ENCODE results near the gene IER3IP1. TPM values are rescaled to one million over a fixed set of nuclear protein-coding genes. Genes with fewer than 3 reads are reported as not detected.
"Not testable (repeated sequence)": the region's sequence is repeated elsewhere in the genome, so short reads cannot be mapped to it uniquely, and the experiment has no call there.

IER3IP1 gene
- total and polyA plus RNA-seq, 9 donors: 8.9 to 14.0 (median 12.1) TPM

DNA sequence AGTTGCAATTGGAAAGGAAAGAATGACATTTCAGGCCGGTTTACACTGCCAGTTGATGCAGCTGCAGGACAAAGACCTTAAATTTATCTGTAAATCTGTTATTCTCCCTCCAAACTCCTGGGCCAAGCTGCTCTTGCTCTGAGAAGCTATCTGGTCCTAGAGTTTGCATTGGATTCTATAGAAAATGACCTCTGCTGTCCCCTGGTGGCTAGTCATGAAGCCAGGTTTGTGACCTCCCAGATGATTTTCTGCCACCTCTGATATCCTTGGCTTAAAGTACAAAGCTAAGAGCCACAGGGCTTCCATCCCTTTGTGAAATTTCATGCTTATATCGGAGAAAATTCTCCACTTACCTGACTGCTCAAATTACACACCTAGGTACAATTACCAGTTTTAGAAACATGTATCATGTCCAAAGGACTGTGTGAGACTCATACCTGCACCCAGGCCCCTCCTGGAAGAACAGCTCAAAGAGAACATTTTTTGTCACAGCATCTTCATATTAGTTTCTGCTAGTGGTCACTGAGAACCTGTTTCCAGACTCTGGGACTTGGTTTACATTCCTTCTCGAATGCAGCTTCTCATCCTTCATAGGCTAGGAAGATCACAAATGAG, 28.9 kb upstream of the IER3IP1 start:
- no peaks in the 10 kb centered on the region for H3K9me3 ChIP-seq
- TF ChIP-seq EP300 (IDR thresholded peaks at IDR 0.05) (no peak), POLR2A (IDR thresholded peaks at IDR 0.05) (no peak)
- TF ChIP-seq, protein P1, sequence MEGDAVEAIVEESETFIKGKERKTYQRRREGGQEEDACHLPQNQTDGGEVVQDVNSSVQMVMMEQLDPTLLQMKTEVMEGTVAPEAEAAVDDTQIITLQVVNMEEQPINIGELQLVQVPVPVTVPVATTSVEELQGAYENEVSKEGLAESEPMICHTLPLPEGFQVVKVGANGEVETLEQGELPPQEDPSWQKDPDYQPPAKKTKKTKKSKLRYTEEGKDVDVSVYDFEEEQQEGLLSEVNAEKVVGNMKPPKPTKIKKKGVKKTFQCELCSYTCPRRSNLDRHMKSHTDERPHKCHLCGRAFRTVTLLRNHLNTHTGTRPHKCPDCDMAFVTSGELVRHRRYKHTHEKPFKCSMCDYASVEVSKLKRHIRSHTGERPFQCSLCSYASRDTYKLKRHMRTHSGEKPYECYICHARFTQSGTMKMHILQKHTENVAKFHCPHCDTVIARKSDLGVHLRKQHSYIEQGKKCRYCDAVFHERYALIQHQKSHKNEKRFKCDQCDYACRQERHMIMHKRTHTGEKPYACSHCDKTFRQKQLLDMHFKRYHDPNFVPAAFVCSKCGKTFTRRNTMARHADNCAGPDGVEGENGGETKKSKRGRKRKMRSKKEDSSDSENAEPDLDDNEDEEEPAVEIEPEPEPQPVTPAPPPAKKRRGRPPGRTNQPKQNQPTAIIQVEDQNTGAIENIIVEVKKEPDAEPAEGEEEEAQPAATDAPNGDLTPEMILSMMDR (IDR thresholded peaks at IDR 0.05): no peak
- H3K36me3 ChIP-seq: no peaks in the 10 kb centered on the region
- no peak overlapping the region for H3K27ac ChIP-seq
- no peaks in the 10 kb centered on the region for H3K27me3 ChIP-seq
- DNase-seq: peak in 1 of 5 donors; percentile 12
- no peak overlapping the region for H3K4me3 ChIP-seq
- no peaks in the 10 kb centered on the region for H3K4me1 ChIP-seq (ENCODE audit: insufficient read depth)
- intact Hi-C loops (cut with DNase I): no loop called here
- WGBS, 3 donors: 52 to 56% (median 54%) methylated on average over 3 of the region's 3 CpGs

DNA sequence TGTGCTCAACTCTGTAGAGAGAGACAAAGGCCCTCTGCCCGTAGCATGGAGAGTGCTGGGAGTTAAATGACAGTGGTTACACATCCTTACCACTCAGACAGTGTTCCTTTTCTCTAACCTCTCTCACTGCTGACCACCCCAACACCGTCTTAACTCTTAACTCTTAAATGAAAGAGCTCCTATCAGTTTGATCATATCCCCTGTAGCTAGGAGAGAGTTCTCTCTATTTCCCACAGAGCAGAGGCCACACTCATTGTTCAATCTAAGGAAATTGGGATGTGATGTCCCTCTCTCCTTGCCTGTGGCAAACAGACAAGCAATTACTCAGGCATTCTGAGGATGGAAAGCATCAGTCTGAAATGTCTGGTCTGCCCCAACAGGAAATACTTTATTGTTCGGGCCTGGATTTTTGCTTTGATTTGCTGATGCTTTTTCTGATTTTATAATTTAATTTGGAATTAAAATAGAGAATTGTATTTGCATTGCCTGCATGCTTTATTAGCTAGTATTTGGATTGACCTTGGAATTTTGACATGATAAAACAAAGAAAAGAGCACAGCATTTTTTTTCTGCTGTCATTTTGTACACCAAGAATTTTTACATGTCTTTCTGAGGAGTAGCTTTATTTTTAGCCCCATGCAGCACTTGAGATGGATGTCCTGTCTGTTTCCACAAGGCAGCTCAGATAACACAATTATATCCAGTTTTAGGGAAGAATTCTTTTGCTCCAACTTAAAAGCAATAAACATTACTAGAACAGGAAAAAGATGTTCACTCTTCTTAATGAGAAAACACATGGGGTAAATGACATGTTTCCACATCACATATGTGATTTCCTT, 27.7 kb upstream of the IER3IP1 start:
- WGBS, 3 donors: 38 to 66% (median 43%) methylated on average over 3 of the region's 3 CpGs
- no peak overlapping the region for H3K4me3 ChIP-seq
- intact Hi-C loops (cut with DNase I): no loop called here
- H3K9me3 ChIP-seq: no peaks in the 10 kb centered on the region
- DNase-seq: no peak
- no peaks in the 10 kb centered on the region for H3K36me3 ChIP-seq
- H3K4me1 ChIP-seq (ENCODE audit: insufficient read depth): no peaks in the 10 kb centered on the region
- no peaks in the 10 kb centered on the region for H3K27me3 ChIP-seq
- no peak for TF ChIP-seq EP300 (IDR thresholded peaks at IDR 0.05)
- no peak for TF ChIP-seq POLR2A (IDR thresholded peaks at IDR 0.05)
- TF ChIP-seq, protein P1 (IDR thresholded peaks at IDR 0.05): no peak
- no peak overlapping the region for H3K27ac ChIP-seq

DNA sequence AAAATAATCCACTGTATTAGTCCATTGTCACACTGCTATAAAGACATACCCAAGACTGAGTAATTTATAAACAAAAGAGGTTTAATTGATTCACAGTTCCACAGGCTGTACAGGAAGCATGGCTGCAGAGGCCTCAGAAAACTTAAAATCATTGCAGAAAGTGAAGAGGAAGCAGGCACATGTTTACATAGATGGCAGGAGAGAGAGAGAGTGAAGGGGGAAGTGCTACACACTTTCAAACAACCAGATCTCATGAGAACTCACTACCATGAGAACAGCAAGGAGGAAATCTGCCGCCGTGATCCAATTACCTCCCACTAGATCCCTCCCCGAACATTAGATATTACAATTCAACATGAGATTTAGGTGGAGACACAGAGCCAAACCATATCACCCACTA, 19.8 kb upstream of the IER3IP1 start:
- DNase-seq; H3K9me3 ChIP-seq; H3K4me3 ChIP-seq; H3K27ac ChIP-seq; H3K4me1 ChIP-seq (ENCODE audit: insufficient read depth); H3K27me3 ChIP-seq; H3K36me3 ChIP-seq; intact Hi-C loops (cut with DNase I): not testable (repeated sequence)
- 61 to 81% (median 68%) methylated on average over 3 of the region's 3 CpGs for WGBS, 3 donors

DNA sequence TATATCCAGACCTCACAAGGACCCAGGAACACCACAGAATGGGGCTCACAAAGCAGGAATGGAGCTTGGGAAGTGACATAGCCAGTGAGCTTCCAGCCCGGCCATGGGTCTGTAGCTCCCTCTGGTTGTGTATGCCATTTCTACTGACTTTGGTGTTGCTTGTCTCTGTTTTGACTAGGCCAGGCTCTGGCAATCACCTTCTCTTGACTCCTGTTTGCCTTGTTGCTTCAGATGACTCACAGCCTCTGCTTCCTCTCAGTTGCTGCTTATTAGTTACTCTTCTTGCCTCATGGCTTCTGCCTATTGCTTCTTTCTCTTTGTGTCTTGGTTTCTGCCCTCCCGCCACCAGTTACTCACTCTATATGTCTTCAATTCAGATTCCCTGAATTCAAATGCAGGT, 15.8 kb upstream of the IER3IP1 start:
- no peak overlapping the region for H3K27ac ChIP-seq
- intact Hi-C loops (cut with DNase I): no loop called here
- DNase-seq: no peak
- H3K4me3 ChIP-seq: no peak overlapping the region
- 84 to 93% (median 90%) methylated on average over 2 of the region's 2 CpGs for WGBS, 3 donors
- TF ChIP-seq, protein P1 (IDR thresholded peaks at IDR 0.05): no peak
- TF ChIP-seq EP300 (IDR thresholded peaks at IDR 0.05) (no peak), POLR2A (IDR thresholded peaks at IDR 0.05) (no peak)
- H3K36me3 ChIP-seq: no peaks in the 10 kb centered on the region
- no peaks in the 10 kb centered on the region for H3K27me3 ChIP-seq
- no peaks in the 10 kb centered on the region for H3K4me1 ChIP-seq (ENCODE audit: insufficient read depth)
- H3K9me3 ChIP-seq: no peaks in the 10 kb centered on the region

DNA sequence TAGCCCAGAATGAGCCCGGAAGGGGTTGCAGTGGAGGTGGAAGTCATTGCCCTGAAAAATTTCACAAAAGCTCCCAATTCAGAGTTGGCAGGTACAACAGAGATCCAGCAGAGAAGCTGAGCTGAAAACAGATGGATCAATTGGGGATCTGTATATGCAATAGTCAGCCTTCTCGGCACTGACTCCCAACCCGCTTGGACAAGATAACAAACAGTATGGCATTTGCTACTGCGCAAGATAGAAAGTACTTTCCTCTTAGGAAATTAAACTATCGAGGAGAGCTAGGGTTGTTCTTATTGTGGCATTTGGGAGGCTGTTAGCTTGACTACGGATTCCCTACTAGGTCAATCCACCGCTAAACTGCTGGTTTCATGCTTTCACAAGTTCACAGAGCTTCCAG, 11.6 kb upstream of the IER3IP1 start:
- intact Hi-C loops (cut with DNase I): no loop called here
- TF ChIP-seq EP300 (IDR thresholded peaks at IDR 0.05): no peak
- TF ChIP-seq, protein P1 (IDR thresholded peaks at IDR 0.05): no peak
- no peak for TF ChIP-seq POLR2A (IDR thresholded peaks at IDR 0.05)
- 83 to 89% (median 84%) methylated on average over 7 of the region's 7 CpGs for WGBS, 3 donors
- H3K4me3 ChIP-seq: no peak overlapping the region
- H3K27me3 ChIP-seq: no peaks in the 10 kb centered on the region
- H3K36me3 ChIP-seq: no peaks in the 10 kb centered on the region
- DNase-seq: no peak
- H3K27ac ChIP-seq: no peak overlapping the region
- H3K9me3 ChIP-seq: no peaks in the 10 kb centered on the region
- no peaks in the 10 kb centered on the region for H3K4me1 ChIP-seq (ENCODE audit: insufficient read depth)

All from ovary (tissue), 9 donors.